Neuron (in vitro differentiated cells): ENCODE data around the gene ATP6V1B1.
"Not testable (repeated sequence)": the region's sequence is repeated elsewhere in the genome, so short reads cannot be mapped to it uniquely, and the experiment has no call there.

ENCODE experiments used
- H2AFZ ChIP-seq: one replicate; pipeline ENCODE4 v1.6.1; 2013; ENCODE audit warnings: low read depth, mild to moderate bottlenecking, inconsistent platforms, low read length, moderate library complexity
- H3K27me3 ChIP-seq: one replicate; pipeline ENCODE4 v1.6.1; 2013; ENCODE audit warnings: low read length; ENCODE audit not compliant: insufficient read depth
- H3K36me3 ChIP-seq: one replicate; pipeline ENCODE4 v1.6.1; 2013; ENCODE audit warnings: low read length; ENCODE audit not compliant: insufficient read depth
- H3K4me1 ChIP-seq: one replicate; pipeline ENCODE4 v1.6.1; 2013; ENCODE audit warnings: low read length; ENCODE audit not compliant: insufficient read depth
- H3K4me3 ChIP-seq: 2 replicates; pipeline ENCODE4 v1.5.1; 2013; ENCODE audit warnings: mild to moderate bottlenecking, low read length, moderate library complexity
- H3K9me3 ChIP-seq: one replicate; pipeline ENCODE4 v1.6.1; 2013; ENCODE audit warnings: low read length

The ATP6V1B1 gene

DNA sequence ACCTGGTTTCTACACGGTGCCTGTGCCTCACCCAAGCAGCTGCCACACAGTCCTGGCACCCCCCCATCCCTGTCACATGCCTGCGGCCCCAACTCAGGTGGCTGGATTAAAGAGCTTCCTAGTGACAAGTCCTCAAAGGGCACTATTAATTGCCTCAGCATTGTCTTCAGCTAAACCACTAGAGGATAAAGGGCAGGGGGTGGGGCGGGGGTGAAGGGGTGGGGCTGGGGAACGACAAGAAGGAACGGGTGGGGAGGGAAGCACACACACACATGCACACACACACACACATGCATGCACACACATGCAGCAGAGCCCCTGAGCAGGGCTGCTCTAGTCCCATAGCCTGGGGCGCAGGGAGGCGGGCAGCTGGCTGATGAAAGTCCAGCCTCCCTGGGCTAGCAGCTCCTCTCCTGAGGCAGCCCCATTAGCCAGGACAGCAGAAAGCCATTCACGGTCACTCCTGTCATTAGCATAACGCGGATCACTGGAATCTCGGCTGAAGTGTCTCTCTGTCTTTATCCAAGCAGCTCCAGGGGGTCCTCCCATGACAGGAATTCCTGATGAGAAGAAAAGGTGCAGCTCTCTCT is 66.4 kb downstream of the ATP6V1B1 start:
- Histone ChIP-seq H3K4me3 (peak overlapping the region; percentile 7), H3K9me3 (no peaks in the 10 kb centered on the region), H3K4me1 (peaks cover 17% of the 10 kb centered on the region)

DNA sequence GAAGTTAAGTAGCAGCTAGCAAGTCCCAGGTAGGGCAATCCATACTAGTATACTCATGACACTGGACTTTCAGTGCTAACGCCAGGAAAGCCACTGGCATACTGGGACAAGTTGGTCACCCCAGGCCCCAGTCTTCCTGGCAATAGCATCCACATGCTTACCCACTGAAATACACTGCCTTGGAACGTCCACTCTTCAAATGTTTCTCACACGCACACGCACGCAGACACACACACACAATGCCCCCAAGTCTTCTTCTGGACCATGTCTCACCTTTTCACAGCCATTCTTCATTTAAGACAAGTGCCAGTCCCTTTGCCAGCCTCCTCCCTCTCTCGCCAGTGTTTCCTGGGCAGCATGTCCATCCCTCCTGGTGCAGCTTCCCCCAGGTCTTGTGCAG is 67.7 kb downstream of the ATP6V1B1 start:
- peaks cover 4% of the 10 kb centered on the region for H3K27me3 ChIP-seq
- no peak overlapping the region for H2AFZ ChIP-seq
- no peak overlapping the region for H3K4me3 ChIP-seq
- H3K36me3 ChIP-seq, result no peaks in the 10 kb centered on the region
- H3K4me1 ChIP-seq, result peaks cover 17% of the 10 kb centered on the region
- no peaks in the 10 kb centered on the region for H3K9me3 ChIP-seq

More for the DNA sequence above, 66.4 kb downstream of the ATP6V1B1 start:
- H2AFZ ChIP-seq, result peak overlapping the region; percentile 74
- peaks cover 4% of the 10 kb centered on the region for H3K27me3 ChIP-seq
- H3K36me3 ChIP-seq, result no peaks in the 10 kb centered on the region

DNA sequence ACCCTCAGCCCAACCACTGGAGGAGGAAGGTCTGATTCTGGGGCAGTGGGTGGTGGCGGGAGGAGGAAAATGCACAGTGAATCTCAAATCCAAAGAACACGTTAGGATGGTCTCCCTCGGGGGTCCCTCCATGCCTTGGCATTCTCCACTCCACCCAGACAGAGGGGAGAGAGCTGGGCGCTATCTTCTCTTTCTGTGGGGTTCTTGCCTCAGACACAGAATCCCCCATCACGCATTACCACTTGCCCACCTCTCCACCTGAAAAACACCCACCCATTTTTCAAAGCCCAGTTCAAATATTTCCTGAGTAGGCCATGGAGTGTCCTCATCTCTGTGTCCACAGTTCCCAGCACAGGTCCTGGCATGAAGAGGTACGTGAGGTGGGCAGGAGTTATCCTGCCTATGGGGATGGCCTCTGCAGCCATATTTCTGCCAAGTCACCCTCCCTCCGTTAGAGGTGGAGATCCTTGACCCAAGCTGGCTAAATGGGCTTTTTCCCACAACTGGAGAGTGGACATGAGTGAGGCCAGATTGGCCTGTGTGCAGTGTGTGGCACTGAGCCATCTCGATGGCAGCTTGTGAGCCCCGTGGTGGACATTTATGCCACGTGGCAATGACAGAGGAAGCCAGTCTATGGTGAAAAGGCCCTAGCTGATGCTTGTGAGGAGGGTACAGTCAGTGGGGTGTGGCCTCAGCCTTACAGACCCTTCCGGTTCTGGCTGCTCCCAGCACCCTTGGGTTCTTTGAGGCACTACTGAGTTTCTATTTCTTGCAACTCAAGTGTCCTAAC is 68.5 kb downstream of the ATP6V1B1 start:
- Histone ChIP-seq H3K4me1 (peaks cover 17% of the 10 kb centered on the region), H3K9me3 (no peaks in the 10 kb centered on the region), H2AFZ (no peak overlapping the region), H3K4me3 (no peak overlapping the region), H3K27me3 (peaks cover 4% of the 10 kb centered on the region), H3K36me3 (no peaks in the 10 kb centered on the region)

DNA sequence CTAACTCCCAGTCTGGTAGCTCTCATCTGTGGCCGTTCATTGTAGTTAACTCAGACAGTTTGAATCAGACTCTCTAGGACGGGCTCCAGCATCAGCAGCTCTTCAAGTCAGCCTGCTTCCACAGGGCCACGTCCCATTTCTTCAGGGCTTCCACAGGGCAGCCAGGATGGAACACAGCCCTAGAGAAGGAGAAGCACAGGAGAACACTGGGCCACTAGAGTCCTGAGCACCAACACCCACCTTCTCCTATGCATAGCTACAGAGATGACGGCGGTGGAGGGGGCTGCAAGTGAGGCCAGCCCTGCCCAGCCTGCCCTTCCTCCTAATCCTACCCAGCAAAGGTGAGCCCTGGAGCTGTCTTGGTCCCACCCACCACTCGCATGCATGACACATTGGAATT is 69.2 kb downstream of the ATP6V1B1 start:
- H2AFZ ChIP-seq, result no peak overlapping the region
- no peaks in the 10 kb centered on the region for H3K9me3 ChIP-seq
- no peaks in the 10 kb centered on the region for H3K36me3 ChIP-seq
- H3K27me3 ChIP-seq, result peaks cover 4% of the 10 kb centered on the region
- H3K4me3 ChIP-seq, result no peak overlapping the region
- H3K4me1 ChIP-seq, result peaks cover 17% of the 10 kb centered on the region

DNA sequence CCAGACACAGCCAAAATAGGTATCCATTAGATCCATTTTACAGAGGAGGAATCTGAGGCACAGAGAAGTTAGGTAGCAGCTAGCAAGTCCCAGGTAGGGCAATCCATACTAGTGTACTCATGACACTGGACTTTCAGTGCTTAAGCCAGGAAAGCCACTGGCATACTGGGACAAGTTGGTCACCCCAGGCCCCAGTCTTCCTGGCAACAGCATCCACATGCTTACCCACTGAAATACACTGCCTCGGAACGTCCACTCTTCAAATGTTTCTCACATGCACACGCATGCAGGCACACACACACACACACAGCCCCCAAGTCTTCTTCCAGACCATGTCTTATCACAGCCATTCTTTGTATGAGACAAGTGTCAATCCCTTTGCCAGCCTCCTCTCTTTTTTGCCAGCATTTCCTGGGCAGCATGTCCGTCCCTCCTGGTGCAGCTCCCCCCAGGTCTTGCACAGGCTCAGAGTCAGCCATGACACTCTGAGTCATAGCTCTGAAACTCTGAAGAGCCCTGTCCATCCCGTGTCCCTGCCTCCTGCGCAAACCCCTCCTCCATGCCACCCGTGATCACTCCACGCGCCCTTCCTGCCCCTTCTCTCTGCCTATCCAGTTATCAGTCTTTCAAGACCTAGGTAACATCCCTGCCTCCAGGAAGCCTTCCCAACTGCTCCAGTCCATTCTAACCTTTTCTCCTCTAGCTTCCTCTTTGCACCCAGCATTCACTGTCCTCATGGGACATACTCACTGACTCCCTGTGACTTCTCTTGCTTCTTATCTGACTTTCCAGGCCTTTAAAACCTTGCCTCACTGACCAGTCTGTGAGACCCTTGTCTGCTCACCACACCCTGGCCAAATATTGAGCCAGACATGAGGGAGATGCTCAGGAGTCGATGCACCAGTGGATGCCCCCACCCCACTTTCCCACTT is 69.8 kb downstream of the ATP6V1B1 start:
- Histone ChIP-seq H3K4me1 (peaks cover 17% of the 10 kb centered on the region), H3K36me3 (no peaks in the 10 kb centered on the region), H3K4me3 (no peak overlapping the region), H3K27me3 (peaks cover 4% of the 10 kb centered on the region), H2AFZ (no peak overlapping the region), H3K9me3 (no peaks in the 10 kb centered on the region)

DNA sequence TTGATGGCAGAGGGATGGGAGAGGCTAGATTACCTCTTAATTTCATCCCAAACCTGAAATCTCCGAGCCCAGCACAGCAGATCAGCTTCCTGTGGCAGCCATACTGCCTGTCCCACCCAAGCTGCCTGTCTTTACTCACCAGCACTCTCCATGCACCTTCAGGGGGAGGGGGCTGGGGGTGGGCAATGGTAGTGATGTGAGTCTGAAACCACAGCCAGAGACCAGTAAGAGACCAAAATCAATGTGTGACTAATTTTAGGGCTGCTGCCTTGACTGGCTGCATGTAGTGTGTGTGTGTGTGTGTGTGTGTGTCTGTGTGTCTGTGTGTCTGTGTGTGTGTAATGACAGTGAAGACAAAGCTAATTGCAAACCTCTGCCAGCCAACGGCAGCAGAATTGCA is 70.6 kb downstream of the ATP6V1B1 start:
- H3K9me3 ChIP-seq, result no peaks in the 10 kb centered on the region
- no peak overlapping the region for H2AFZ ChIP-seq
- H3K4me3 ChIP-seq, result no peak overlapping the region
- H3K4me1 ChIP-seq, result peaks cover 12% of the 10 kb centered on the region
- H3K36me3 ChIP-seq, result no peaks in the 10 kb centered on the region
- H3K27me3 ChIP-seq, result peaks cover 4% of the 10 kb centered on the region

DNA sequence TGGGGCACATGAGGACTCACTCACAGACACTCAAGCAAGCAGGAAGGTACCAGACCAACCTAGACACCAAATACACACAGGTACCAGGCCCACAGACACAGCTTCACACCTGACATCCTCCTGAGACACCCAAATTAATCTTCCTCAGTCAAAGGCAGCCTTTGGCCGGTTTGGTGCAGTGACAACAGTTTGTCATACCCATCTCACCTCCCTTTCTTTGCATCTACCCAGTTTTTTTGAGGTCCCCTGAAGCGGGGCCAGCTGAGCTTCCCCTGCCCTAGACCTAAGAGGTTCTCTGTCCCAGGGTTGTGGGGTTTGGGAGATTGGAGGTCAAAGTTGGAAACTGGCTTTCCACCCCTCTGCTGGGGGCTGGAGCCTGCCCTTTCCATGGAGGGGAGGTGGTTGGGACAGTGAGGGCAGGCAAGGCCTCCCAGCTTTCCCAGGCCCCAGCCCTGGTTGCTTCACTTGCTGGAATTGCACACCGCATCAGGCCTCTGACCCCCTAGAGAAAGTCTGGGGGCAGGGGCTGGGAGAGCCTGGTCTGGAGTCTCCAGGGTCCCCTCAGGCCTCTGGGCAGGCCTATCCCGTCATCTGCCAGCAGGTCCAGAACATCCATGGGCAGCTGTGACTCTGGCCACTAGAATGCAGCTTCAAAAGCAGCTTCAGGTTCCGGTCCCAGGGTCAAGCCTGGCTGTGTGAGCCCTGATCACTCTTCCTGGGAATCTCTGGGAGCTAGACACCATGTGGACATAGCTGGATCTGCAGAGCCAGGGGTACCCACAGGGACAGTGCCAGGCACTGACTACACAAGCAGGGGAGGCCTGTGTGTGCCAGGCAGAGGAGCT is 71.5 kb downstream of the ATP6V1B1 start:
- Histone ChIP-seq H3K4me3 (no peak overlapping the region), H3K36me3 (no peaks in the 10 kb centered on the region), H2AFZ (no peak overlapping the region), H3K27me3 (peaks cover 4% of the 10 kb centered on the region), H3K9me3 (no peaks in the 10 kb centered on the region), H3K4me1 (peaks cover 4% of the 10 kb centered on the region)

DNA sequence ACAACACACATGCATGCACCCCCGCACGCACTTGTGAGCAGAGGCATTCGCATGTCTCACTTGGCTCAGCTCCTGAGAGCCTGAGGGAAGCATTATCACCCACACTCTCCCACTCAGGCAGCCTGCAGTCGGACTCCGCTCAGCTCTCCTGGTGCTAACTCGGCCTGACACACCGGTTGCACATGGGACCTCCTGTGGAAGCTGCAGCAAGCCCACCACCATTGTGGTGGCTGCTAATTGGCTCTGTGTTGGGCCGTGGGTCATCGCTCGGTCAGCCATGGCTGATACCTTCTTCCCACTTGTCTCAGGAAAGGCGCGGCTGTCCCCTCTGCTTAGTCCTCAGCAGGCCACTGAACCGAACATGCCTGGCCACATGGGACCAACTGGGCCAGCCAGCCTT is 72.6 kb downstream of the ATP6V1B1 start:
- Histone ChIP-seq H3K4me1 (no peaks in the 10 kb centered on the region), H3K36me3 (no peaks in the 10 kb centered on the region), H3K9me3 (no peaks in the 10 kb centered on the region), H3K4me3 (no peak overlapping the region), H2AFZ (no peak overlapping the region), H3K27me3 (peaks cover 4% of the 10 kb centered on the region)

DNA sequence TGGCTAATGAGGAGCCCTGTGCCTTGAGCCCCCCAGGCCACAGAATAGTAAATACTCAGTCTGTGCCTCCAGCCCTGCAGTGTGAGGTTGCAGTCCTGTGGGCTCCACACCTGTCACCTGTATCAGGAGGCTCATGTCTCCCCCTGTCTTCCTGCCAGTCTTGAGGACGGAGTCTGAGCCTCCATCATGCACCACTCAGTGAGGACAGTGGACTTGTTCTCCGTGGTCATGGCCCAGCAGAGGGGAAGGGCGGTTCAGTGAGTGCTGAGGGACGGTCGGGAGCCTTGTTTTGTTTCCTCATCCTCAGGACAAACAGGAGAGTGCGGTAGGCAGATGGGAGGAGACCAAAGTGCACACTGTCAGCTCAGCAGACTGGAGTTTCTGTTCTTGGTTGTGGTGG is 76.1 kb downstream of the ATP6V1B1 start:
- not testable (repeated sequence) for H3K4me1 ChIP-seq, H3K36me3 ChIP-seq, H2AFZ ChIP-seq, H3K9me3 ChIP-seq, H3K27me3 ChIP-seq, H3K4me3 ChIP-seq
